Astrocyte (in vitro differentiated cells and primary cell): ENCODE data around the gene KDM3B. TPM values are rescaled to one million over a fixed set of nuclear protein-coding genes. Genes with fewer than 3 reads are reported as not detected.
"Not testable (repeated sequence)": the region's sequence is repeated elsewhere in the genome, so short reads cannot be mapped to it uniquely, and the experiment has no call there.

Experiments used
- DNase-seq: peaks from one replicate; pipeline ENCODE4 v3.0.0-alpha.2; 2010; ENCODE audit warnings: low read depth
- FAIRE-seq: peaks from 2 replicates; lab custom pipeline; 2011; peaks lifted over from hg19 to GRCh38; lab: Jason Lieb, UNC
- H2AFZ ChIP-seq: 2 replicates; pipeline ENCODE4 v1.6.0; 2012; ENCODE audit warnings: low read depth, low read length, inconsistent platforms
- H3K27ac ChIP-seq: 2 replicates; pipeline ENCODE4 v1.5.1; 2011; ENCODE audit warnings: low read depth, low read length, inconsistent platforms
- H3K27me3 ChIP-seq: 2 replicates; pipeline ENCODE4 v1.6.0; 2011; ENCODE audit warnings: low read length, inconsistent platforms; ENCODE audit not compliant: insufficient read depth
- H3K36me3 ChIP-seq: 2 replicates; pipeline ENCODE4 v1.5.1; 2011; ENCODE audit warnings: low read length, inconsistent platforms; ENCODE audit not compliant: insufficient read depth
- H3K4me1 ChIP-seq: 2 replicates; pipeline ENCODE4 v1.5.1; 2011; ENCODE audit warnings: low read length, inconsistent platforms; ENCODE audit not compliant: insufficient read depth
- H3K4me2 ChIP-seq: 2 replicates; pipeline ENCODE4 v1.6.0; 2012; ENCODE audit warnings: low read length, inconsistent platforms
- H3K4me3 ChIP-seq: 2 replicates; pipeline ENCODE4 v1.5.1; 2011; ENCODE audit warnings: low read depth, mild to moderate bottlenecking, low read length, inconsistent platforms; ENCODE audit not compliant: insufficient read depth
- H3K79me2 ChIP-seq: 2 replicates; pipeline ENCODE4 v1.6.0; 2012; ENCODE audit warnings: mild to moderate bottlenecking, low read length, inconsistent platforms; ENCODE audit not compliant: insufficient read depth
- H3K9ac ChIP-seq: 2 replicates; pipeline ENCODE4 v1.6.0; 2012; ENCODE audit warnings: mild to moderate bottlenecking, low read length, inconsistent platforms
- H3K9me3 ChIP-seq: 2 replicates; pipeline ENCODE4 v1.5.1; 2012; ENCODE audit warnings: low read depth, mild to moderate bottlenecking, low read length, inconsistent platforms; ENCODE audit not compliant: insufficient read depth
- H4K20me1 ChIP-seq: 2 replicates; pipeline ENCODE4 v1.6.0; 2012; ENCODE audit warnings: low read length, inconsistent platforms; ENCODE audit not compliant: insufficient read depth
- H3K27ac Mint-ChIP-seq: one replicate; pipeline ENCODE4 v1.8.0; 2021; ENCODE audit warnings: mild to moderate bottlenecking, mixed read lengths; ENCODE audit not compliant: unreplicated experiment
- H3K27me3 Mint-ChIP-seq: one replicate; pipeline ENCODE4 v1.8.0; 2021; ENCODE audit warnings: low read depth, mixed read lengths; ENCODE audit not compliant: unreplicated experiment
- H3K36me3 Mint-ChIP-seq: one replicate; pipeline ENCODE4 v1.8.0; 2021; ENCODE audit warnings: low read depth, mixed read lengths; ENCODE audit not compliant: unreplicated experiment
- H3K4me1 Mint-ChIP-seq: one replicate; pipeline ENCODE4 v1.8.0; 2021; ENCODE audit warnings: low read depth, mixed read lengths; ENCODE audit not compliant: unreplicated experiment
- H3K4me3 Mint-ChIP-seq: one replicate; pipeline ENCODE4 v1.8.0; 2021; ENCODE audit warnings: mild to moderate bottlenecking, moderate library complexity, mixed read lengths; ENCODE audit not compliant: unreplicated experiment
- H3K9me3 Mint-ChIP-seq: one replicate; pipeline ENCODE4 v1.8.0; 2021; ENCODE audit warnings: mild to moderate bottlenecking, mixed read lengths; ENCODE audit not compliant: unreplicated experiment
- CTCF ChIP-seq: IDR thresholded peaks from 2 replicates; pipeline ENCODE4 v1.5.1; 2011; ENCODE audit warnings: low read depth, mild to moderate bottlenecking, inconsistent platforms, low read length, moderate library complexity; ENCODE audit not compliant: insufficient read depth
- EZH2 ChIP-seq: IDR thresholded peaks from 2 replicates; pipeline ENCODE4 v1.6.1; 2012; ENCODE audit warnings: mild to moderate bottlenecking, low read length, inconsistent platforms; ENCODE audit not compliant: insufficient read depth
- total RNA-seq: library from RNA; stranded (reverse); gene quantifications from 2 replicates; pipeline ENCODE4 v1.2.1, GENCODE V29; 2021

The KDM3B gene
- total RNA-seq, 1 donor from 2014 or later = 48.6 TPM

GRCh38 chr5:138386290-138386689 lies 33.8 kb downstream of the KDM3B start:
- H3K36me3 ChIP-seq = peaks cover 20% of the 10 kb centered on the region
- TF ChIP-seq EZH2 = no peak
- TF ChIP-seq CTCF = no peak
- H3K9me3 Mint-ChIP-seq = no peaks in the 10 kb centered on the region
- H3K4me3 Mint-ChIP-seq = no peak overlapping the region
- no peaks in the 10 kb centered on the region for H3K79me2 ChIP-seq
- H3K4me3 ChIP-seq = no peak overlapping the region
- peak overlapping the region; percentile 6 for H3K9ac ChIP-seq
- H3K36me3 Mint-ChIP-seq = peaks cover 9% of the 10 kb centered on the region
- H3K27ac ChIP-seq = no peak overlapping the region
- FAIRE-seq (no peak), DNase-seq (no peak)
- H3K27me3 Mint-ChIP-seq = no peaks in the 10 kb centered on the region
- H3K4me1 ChIP-seq = peaks cover 10% of the 10 kb centered on the region
- H3K9me3 ChIP-seq = no peaks in the 10 kb centered on the region
- no peaks in the 10 kb centered on the region for H4K20me1 ChIP-seq
- H3K27ac Mint-ChIP-seq = no peak overlapping the region
- no peak overlapping the region for H3K4me2 ChIP-seq
- H3K27me3 ChIP-seq = no peaks in the 10 kb centered on the region
- H2AFZ ChIP-seq = peak overlapping the region; percentile 18
- no peaks in the 10 kb centered on the region for H3K4me1 Mint-ChIP-seq

GRCh38 chr5:138389332-138389731 lies 36.8 kb downstream of the KDM3B start:
- DNase-seq (no peak), FAIRE-seq (no peak)
- Mint-ChIP-seq H3K4me1 (no peaks in the 10 kb centered on the region), H3K27me3 (no peaks in the 10 kb centered on the region), H3K9me3 (no peaks in the 10 kb centered on the region), H3K4me3 (no peak overlapping the region), H3K27ac (no peak overlapping the region), H3K36me3 (peaks cover 15% of the 10 kb centered on the region)
- H3K27ac ChIP-seq = no peak overlapping the region
- no peak overlapping the region for H3K9ac ChIP-seq
- H3K4me2 ChIP-seq = no peak overlapping the region
- H3K79me2 ChIP-seq = no peaks in the 10 kb centered on the region
- H4K20me1 ChIP-seq = no peaks in the 10 kb centered on the region
- H2AFZ ChIP-seq = no peak overlapping the region
- TF ChIP-seq EZH2 (no peak), CTCF (no peak)
- no peaks in the 10 kb centered on the region for H3K9me3 ChIP-seq
- peaks cover 28% of the 10 kb centered on the region for H3K36me3 ChIP-seq
- H3K4me1 ChIP-seq = peaks cover 10% of the 10 kb centered on the region
- H3K27me3 ChIP-seq = no peaks in the 10 kb centered on the region
- no peak overlapping the region for H3K4me3 ChIP-seq

DNA sequence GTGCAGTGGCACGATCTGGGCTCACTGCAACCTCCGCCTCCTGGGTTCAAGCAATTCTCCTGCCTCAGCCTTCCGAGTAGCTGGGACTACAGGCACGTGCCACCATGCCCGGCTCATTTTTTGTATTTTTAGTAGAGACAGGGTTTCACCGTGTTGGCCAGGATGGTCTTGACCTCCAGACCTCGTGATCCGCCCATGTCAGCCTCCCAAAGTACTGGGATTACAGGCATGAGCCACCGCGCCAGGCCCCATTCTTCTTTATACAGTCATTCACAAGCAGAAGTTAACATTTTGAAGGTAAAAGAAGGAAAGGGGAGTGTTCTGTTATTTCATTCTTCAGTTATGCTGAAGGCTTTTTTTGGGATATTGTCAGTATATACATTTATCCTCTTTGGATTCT lies 37.4 kb downstream of the KDM3B start:
- not testable (repeated sequence) for H3K27me3 Mint-ChIP-seq, H4K20me1 ChIP-seq, H3K27me3 ChIP-seq, H3K79me2 ChIP-seq, DNase-seq, H3K9me3 ChIP-seq, H3K4me3 ChIP-seq, H3K9ac ChIP-seq, H3K27ac Mint-ChIP-seq, H3K27ac ChIP-seq, H2AFZ ChIP-seq, H3K4me1 ChIP-seq, H3K9me3 Mint-ChIP-seq, H3K4me3 Mint-ChIP-seq, H3K4me1 Mint-ChIP-seq, FAIRE-seq, H3K4me2 ChIP-seq
- H3K36me3 ChIP-seq = peaks cover 28% of the 10 kb centered on the region
- H3K36me3 Mint-ChIP-seq = peaks cover 18% of the 10 kb centered on the region
